Measurements from ENCODE around the gene RNF187. TPM values are rescaled to one million over a fixed set of nuclear protein-coding genes. Genes with fewer than 3 reads are reported as not detected.
"Not testable (repeated sequence)": the region's sequence is repeated elsewhere in the genome, so short reads cannot be mapped to it uniquely, and the experiment has no call there.

The RNF187 gene
- total RNA-seq, 1 experiment from 2014 or later, result 49.7 TPM

DNA sequence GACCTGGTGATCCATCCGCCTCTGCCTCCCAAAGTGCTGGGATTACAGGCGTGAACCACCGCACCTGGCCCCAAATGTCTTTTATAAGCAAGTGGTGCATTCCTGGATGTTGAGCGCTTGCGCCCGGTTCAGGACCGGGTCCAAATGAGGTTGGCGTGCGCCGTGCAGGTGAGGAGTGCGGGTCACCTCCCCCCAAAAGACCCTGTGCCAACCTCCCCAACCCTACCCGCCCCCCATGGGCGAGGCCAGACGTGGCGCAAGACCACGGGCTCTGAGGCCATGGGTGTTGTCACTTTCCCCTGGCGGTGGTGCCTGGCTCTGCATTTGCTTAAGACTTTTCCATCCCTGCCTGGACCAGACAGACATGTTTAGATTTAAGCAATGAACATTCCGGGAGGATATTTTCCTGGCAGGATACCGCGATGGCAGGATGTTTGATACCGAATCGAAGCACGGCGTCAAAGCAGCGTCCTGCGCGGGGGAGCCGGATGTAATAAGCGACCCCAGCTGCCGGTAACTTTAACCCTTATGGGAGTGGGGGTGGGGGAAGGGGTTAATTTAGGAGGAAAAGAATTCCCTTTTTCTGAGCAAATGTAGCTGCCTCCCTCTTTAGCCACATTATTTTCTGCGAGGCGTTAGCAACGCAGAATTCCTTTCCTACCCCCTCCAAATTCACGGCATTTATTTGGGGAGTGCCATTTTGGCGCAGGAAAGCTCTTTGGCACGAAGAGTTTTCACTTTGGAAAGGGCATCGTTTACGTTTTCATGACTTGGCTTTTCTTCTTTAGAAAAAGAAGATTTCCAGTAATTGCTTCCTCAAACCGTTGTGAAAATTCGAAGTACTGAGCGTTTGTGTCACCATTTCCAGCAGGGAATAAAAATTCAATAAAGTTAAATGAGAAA lies 27.8 kb upstream of the RNF187 start:
- DNase-seq (ENCODE audit: low read depth), result peak; percentile 68

DNA sequence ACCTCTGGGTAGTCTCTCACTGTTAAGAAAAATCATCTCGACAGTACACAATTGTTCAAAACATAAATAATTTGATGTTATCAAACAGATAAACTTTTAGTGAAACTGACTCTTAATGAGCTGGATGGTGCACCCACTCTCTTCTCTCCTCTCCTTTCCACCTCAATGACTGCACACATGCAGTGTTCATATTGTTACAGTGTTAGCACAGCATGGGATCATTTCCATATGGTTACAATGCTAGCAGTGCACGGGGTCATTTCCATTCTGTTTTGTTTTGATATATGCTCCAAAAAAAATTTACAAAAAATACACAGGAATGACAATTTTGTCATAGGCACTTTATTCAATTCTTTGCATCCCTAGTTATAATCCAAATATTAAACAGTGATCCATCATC lies 26.4 kb upstream of the RNF187 start:
- DNase-seq (ENCODE audit: low read depth), result no peak

DNA sequence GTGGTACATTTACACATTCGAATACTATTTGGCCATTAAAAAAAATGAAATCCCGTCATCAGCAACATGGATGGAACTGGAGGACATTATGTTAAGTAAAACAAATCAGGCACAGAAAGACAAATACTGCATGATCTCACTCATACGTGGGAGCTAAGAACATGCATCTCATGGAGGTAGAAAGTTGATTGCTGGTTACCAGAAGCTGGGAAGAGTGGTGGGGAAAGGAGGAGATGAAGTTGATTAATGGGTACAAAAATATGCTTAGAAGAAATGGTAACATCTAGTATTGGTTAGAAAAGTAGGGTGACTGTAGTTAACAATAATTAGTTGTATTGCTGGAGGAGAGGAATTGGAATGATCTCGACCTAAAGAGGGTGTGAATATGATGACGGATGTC lies 24.6 kb upstream of the RNF187 start:
- DNase-seq (ENCODE audit: low read depth), result no peak

DNA sequence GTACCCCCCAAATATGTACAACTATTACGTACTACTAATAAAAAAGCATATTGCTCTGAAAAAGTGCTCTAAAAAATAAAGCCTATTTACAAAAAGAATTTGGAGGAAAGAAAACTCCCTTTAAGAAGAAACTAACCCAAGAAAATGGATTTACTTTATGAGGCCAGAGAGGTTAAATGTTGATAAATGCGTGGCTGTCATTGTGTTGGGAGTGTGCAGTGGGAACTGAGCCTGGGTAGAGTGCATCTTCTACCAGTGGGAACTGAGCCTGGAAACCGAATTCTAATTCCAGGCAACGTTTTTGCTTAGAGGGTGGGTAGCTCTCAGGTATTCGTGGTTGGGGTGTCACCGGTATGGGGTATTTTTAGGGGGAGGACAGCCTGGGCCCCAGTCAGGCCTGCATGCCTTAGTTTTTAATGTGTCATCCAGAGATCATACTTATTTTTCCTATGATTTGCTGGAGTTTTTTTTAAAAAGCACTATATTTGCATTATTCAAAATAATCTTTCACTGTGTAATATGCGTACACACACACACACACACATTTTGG lies 24.1 kb upstream of the RNF187 start:
- no peak for DNase-seq (ENCODE audit: low read depth)

DNA sequence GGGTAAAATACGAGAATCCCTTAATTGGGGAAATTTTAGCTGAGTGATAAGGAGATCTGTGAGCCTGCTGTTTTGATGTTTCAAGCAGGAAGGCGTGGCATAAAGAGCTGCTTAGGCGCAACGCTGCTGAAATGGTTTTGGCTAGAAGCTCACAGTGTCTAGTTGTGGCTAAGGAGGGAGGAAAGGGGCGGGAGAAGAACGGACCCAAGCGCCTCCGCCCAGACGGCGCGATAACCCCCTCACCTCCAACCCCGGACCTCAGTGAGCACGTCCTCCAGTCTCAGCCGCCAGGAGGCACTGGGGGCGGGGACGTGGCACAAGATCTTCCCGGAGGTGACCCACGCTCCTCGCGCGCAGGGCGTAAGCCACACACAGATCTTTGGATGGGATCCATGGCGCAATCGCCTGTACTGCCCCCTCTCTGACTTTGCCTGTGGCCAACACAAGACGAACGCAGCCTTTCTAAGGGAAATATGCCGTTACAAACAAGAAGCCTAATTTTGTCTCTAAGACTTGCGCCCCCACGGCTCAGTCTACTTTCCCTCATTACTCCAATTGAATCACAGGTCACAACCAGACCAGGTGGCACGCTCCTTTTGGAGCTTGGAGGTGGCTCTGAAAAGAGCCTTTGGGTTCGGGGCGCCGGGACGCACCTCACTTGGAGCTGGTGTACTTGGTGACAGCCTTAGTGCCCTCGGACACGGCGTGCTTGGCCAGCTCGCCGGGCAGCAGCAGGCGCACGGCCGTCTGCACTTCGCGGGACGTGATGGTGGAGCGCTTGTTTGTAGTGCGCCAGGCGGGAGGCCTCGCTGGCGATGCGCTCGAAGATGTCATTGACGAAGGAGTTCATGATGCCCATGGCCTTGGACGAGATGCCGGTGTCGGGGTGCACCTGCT lies 23.4 kb upstream of the RNF187 start:
- DNase-seq (ENCODE audit: low read depth), result peak; percentile 29

DNA sequence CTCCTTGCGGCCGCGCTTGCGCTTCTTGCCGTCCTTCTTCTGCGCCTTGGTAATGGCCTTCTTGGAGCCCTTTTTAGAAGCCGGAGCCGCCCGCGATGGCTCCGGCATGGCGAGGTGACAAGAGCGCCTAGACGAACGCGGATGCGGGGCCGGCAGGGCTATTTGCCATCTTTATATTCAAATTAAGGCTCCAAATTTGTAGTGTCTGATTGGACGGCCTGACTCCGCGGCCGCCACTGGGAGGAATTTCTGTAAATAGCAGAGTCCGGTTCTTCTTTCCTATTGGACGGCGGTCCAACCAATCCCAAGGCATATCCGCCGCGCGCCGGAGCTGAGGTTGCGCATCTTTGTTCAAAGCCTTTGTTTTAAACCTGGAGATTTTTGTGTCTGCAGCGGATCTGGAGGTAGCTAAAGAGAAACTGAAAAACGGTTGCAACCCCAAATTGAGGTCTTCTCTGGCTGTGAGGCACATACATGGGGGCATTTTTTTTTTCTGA lies 22.6 kb upstream of the RNF187 start:
- DNase-seq (ENCODE audit: low read depth), result peak; percentile 84

DNA sequence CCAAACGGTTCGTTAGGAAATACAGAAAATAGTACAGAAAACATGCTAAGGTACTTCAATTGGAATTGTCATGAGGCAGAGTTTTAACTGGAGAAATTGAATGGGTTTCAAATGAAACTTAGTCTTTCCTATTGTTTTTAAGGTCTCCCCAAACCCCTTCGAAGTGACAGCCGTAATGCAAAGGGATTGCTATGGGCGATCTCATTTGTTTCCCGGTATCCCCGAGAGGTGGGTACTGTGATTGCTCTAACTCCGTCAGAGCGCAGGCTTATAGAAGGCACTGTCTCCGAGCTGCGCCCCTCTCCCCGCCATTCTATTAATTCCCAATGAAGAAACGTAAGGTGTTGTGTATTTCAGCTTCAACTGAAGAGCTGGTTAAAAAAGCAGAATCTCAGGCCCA lies 22.0 kb upstream of the RNF187 start:
- DNase-seq (ENCODE audit: low read depth), result no peak

DNA sequence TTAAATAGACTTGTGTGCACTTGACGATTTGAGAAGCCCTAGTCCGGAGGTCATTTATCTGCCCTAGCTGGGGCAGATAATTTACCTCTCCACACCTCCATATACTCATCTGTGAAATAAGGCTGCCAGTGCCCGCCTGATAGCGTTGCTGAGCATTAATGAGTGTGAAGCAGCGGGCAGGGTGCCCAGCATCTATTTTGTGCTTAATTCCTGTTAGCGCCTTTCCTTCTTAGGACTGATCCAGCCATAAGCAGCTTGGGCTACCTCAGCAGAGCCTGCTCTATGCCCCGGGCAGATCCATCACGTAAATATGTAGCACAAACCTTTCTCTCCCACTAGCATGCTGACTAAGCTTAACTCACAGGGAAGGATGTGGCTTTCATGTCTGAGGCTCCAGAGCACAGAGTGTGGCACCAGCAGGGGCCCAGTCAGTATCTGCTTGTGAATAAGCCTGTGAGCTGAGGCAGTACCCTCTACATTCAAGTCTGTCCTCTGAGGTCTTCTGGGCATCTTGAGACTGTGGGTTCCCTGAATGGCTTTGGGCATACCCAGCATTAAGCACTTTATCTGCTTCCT lies 21.5 kb upstream of the RNF187 start:
- no peak for DNase-seq (ENCODE audit: low read depth)

GRCh38 chr1:228468188-228468587 lies 19.0 kb upstream of the RNF187 start:
- not testable (repeated sequence) for DNase-seq (ENCODE audit: low read depth)

- DNase-seq (ENCODE audit: low read depth), result no peak
These were observed 17.6 kb upstream of the RNF187 start for GRCh38 chr1:228469413-228470162.

GRCh38 chr1:228471154-228471761 lies 15.9 kb upstream of the RNF187 start:
- no peak for DNase-seq (ENCODE audit: low read depth)

GRCh38 chr1:228471762-228472398 lies 15.3 kb upstream of the RNF187 start:
- peak; percentile 46 for DNase-seq (ENCODE audit: low read depth)

GRCh38 chr1:228472655-228473054 lies 14.5 kb upstream of the RNF187 start:
- peak; percentile 31 for DNase-seq (ENCODE audit: low read depth)

GRCh38 chr1:228474507-228474906 lies 12.7 kb upstream of the RNF187 start:
- DNase-seq (ENCODE audit: low read depth), result no peak

DNA sequence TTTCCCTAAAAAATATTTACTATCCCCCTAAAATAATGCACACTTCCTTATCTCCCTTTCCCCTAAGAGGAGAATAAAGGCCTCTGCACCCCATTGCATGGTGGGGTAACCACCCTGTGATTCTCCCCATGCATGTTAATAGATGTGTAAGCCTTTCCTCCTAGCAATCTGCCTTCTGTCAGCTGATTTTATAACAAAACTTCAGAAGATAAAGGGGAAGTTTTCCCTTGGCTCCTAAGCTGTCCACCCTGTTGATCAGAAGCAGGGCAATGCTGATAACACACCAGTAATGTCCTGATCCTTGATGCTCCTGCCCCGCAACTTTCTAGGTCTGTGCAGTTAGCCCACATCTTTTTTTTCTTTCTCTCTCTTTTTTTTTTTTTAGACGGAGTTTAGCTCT lies 11.4 kb upstream of the RNF187 start:
- no peak for DNase-seq (ENCODE audit: low read depth)

- DNase-seq (ENCODE audit: low read depth), result no peak
These were observed 9.9 kb upstream of the RNF187 start for GRCh38 chr1:228477263-228477662.

DNA sequence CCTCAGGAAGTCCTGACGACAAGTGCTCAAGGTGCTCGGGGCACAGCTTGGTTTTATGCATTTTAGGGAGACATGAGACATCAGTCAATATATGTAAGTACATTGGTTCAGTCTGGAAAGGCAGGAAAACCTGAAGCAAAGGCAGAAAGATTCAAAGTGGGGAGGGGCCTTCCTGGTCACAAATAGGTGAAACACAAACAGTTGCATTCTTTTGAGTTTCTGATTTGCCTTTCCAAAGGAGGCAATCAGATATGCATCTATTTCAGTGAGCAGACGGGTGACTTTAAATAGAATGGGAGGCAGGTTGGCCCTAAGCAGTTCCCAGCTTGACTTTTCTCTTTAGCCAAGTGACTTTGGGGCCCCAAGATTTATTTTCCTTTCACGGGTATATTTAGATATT lies 8.9 kb upstream of the RNF187 start:
- no peak for DNase-seq (ENCODE audit: low read depth)

GRCh38 chr1:228478912-228479711 lies 8.1 kb upstream of the RNF187 start:
- no peak for DNase-seq (ENCODE audit: low read depth)

- no peak for DNase-seq (ENCODE audit: low read depth)
These were observed 3.4 kb upstream of the RNF187 start for GRCh38 chr1:228483789-228484188.
